DND-41 (cell line): ENCODE data around the gene LGALS3.

Experiments
- ATAC-seq: fragments of 200-7000 bp; cut with Tn5 transposase; 3 replicates; pipeline ENCODE4 v1.9.1; 2021; ENCODE audit warnings: low read depth; ENCODE audit not compliant: insufficient read depth
- DNase-seq: peaks from one replicate; pipeline ENCODE4 v3.0.0-alpha.2; 2020
- H2AFZ ChIP-seq: 2 replicates; pipeline ENCODE4 v1.6.0; 2012; ENCODE audit warnings: low read depth, low read length
- H3K27ac ChIP-seq: 2 replicates; pipeline ENCODE4 v1.5.1; 2012; ENCODE audit warnings: low read length, inconsistent platforms
- H3K27me3 ChIP-seq: fragments of 200-600 bp; sonication (generic); 2 replicates; pipeline ENCODE4 v1.6.0; 2012; ENCODE audit warnings: low read length, mild to moderate bottlenecking, inconsistent platforms; ENCODE audit not compliant: insufficient read depth, poor library complexity
- H3K36me3 ChIP-seq: 2 replicates; pipeline ENCODE4 v1.5.1; 2012; ENCODE audit warnings: low read length, inconsistent platforms; ENCODE audit not compliant: insufficient read depth
- H3K4me1 ChIP-seq: 2 replicates; pipeline ENCODE4 v1.5.1; 2012; ENCODE audit warnings: mild to moderate bottlenecking, low read length; ENCODE audit not compliant: insufficient read depth
- H3K4me2 ChIP-seq: 2 replicates; pipeline ENCODE4 v1.6.0; 2012; ENCODE audit warnings: mild to moderate bottlenecking, moderate library complexity, low read length, inconsistent platforms; ENCODE audit not compliant: insufficient read depth
- H3K4me3 ChIP-seq, 2 experiments: fragments of 200-600 bp in 1 of 2; shearing (Covaris generic) in 1 of 2; 2 replicates each; pipeline ENCODE4 v1.5.1; 2012 to 2016; ENCODE audit warnings: inconsistent platforms in 2 of 2, low read length in 2 of 2, mild to moderate bottlenecking in 2 of 2, low read depth in 1 of 2, moderate library complexity in 1 of 2
- H3K79me2 ChIP-seq: 2 replicates; pipeline ENCODE4 v1.6.0; 2012; ENCODE audit warnings: low read length, inconsistent platforms; ENCODE audit not compliant: insufficient read depth
- H3K9ac ChIP-seq: 2 replicates; pipeline ENCODE4 v1.6.0; 2012; ENCODE audit warnings: low read depth, mild to moderate bottlenecking, inconsistent platforms, low read length, moderate library complexity
- H3K9me3 ChIP-seq: 2 replicates; pipeline ENCODE4 v1.5.1; 2012; ENCODE audit warnings: low read length, moderate library complexity, mild to moderate bottlenecking, inconsistent platforms; ENCODE audit not compliant: insufficient read depth, severe bottlenecking
- H4K20me1 ChIP-seq: 2 replicates; pipeline ENCODE4 v1.6.0; 2012; ENCODE audit warnings: low read length; ENCODE audit not compliant: insufficient read depth
- EZH2 ChIP-seq: IDR thresholded peaks from 3 replicates; pipeline ENCODE4 v1.6.1; 2012; ENCODE audit warnings: borderline replicate concordance, low read depth, mild to moderate bottlenecking, moderate library complexity, low read length, inconsistent platforms; ENCODE audit not compliant: severe bottlenecking
- TF ChIP-seq, protein P1 (sequence below): IDR thresholded peaks from 2 replicates; pipeline ENCODE4 v1.5.1; 2012; ENCODE audit warnings: borderline replicate concordance, low read length, moderate library complexity, mild to moderate bottlenecking; ENCODE audit not compliant: poor library complexity, severe bottlenecking; ENCODE audit errors: extremely low read depth

The LGALS3 gene

DNA sequence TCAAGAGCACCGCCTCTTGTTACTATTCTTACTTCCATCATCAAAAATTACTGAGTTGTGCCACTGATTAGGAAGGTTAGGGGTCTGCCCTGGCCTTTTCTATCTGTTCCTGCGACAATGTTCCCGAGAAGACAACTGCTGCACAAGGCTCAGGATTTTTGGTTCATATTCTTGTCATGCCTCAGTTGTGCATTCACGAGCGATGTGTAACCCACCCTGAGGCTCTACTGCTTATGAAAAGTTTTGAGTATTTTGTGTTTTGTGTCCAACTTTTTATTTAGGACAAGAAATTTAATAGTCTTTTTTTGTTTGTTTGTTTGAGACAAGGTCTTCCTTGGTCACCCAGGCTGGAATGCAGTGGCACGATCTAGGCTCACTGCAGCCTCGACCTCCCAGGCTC is 23.1 kb upstream of the LGALS3 start:
- H3K4me3 ChIP-seq = no peak overlapping the region
- ATAC-seq (no peak), DNase-seq (no peak)
- H3K9ac ChIP-seq = no peak overlapping the region
- no peaks in the 10 kb centered on the region for H4K20me1 ChIP-seq
- H2AFZ ChIP-seq = no peak overlapping the region
- no peaks in the 10 kb centered on the region for H3K27me3 ChIP-seq
- no peaks in the 10 kb centered on the region for H3K9me3 ChIP-seq
- TF ChIP-seq, protein P1, sequence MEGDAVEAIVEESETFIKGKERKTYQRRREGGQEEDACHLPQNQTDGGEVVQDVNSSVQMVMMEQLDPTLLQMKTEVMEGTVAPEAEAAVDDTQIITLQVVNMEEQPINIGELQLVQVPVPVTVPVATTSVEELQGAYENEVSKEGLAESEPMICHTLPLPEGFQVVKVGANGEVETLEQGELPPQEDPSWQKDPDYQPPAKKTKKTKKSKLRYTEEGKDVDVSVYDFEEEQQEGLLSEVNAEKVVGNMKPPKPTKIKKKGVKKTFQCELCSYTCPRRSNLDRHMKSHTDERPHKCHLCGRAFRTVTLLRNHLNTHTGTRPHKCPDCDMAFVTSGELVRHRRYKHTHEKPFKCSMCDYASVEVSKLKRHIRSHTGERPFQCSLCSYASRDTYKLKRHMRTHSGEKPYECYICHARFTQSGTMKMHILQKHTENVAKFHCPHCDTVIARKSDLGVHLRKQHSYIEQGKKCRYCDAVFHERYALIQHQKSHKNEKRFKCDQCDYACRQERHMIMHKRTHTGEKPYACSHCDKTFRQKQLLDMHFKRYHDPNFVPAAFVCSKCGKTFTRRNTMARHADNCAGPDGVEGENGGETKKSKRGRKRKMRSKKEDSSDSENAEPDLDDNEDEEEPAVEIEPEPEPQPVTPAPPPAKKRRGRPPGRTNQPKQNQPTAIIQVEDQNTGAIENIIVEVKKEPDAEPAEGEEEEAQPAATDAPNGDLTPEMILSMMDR = no peak
- no peak for TF ChIP-seq EZH2
- H3K4me1 ChIP-seq = no peaks in the 10 kb centered on the region
- H3K36me3 ChIP-seq = no peaks in the 10 kb centered on the region
- H3K4me2 ChIP-seq = no peak overlapping the region
- H3K27ac ChIP-seq = no peak overlapping the region
- no peaks in the 10 kb centered on the region for H3K79me2 ChIP-seq

DNA sequence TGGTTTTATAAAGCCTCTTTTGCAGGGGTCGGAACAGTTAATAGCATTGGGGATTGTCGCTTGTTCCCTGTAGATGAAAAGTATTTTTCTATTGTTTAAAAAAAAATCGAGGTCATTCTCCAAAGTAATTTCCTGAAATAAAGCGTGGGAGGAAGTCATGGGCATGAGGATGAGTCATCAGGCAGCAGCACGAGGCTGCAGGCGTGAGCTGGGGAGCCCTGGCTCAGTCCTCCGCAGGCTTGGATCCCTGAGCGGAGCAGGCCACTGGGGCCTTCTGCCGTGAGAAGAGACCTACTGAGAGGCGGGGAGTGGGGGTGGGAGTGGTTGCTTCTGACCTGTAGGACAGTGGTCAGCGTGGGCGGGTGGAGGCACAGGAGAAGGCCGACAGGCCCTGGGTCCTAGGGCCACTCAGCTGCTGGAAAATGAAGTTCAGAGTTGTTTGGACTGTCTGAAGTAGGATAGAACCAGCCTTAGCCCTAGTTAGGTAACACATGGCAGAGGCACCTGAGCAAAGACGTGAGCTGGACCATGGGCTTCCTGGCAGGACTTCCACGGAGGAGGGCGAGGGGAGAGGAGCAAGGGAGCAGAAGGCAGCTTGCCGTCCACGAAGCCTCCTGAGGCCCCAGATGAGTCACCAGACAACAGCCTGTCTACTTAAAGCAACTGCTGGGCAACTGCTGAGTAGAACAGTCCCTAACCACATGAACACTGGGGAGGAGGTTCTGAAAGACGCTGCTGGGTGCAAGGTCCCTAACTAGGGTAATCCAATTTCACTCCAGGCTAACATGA is 21.1 kb upstream of the LGALS3 start:
- no peak overlapping the region for H3K9ac ChIP-seq
- no peaks in the 10 kb centered on the region for H3K36me3 ChIP-seq
- TF ChIP-seq, protein P1 = no peak
- TF ChIP-seq EZH2 = no peak
- no peak overlapping the region for H3K4me2 ChIP-seq
- H3K9me3 ChIP-seq = no peaks in the 10 kb centered on the region
- H3K79me2 ChIP-seq = no peaks in the 10 kb centered on the region
- ATAC-seq (peak; percentile 62; the same call in 1 of the 3 replicates), DNase-seq (no peak)
- H3K27me3 ChIP-seq = no peaks in the 10 kb centered on the region
- H3K4me1 ChIP-seq = no peaks in the 10 kb centered on the region
- H4K20me1 ChIP-seq = no peaks in the 10 kb centered on the region
- no peak overlapping the region for H3K27ac ChIP-seq
- no peak overlapping the region for H3K4me3 ChIP-seq
- no peak overlapping the region for H2AFZ ChIP-seq

DNA sequence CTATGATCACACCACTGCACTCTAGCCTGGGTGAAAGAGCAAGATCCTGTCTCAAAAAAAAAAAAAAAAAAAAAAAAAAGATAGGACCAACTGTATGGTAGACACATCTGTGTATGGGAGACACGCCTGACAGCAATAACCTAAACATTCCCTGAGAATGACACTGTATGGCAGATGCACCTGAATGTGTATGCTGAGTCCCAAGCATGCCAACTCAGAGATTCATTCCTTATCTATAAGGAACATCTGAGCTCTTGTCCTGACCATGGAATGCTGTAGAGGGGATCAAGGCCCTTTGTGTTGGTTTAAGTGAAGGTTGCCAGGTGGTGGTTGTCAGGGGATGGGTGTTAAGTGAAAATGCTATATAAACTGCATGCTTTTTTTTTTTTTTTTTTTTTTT is 19.2 kb upstream of the LGALS3 start:
- no peak for DNase-seq
- H3K79me2 ChIP-seq = no peaks in the 10 kb centered on the region
- no peaks in the 10 kb centered on the region for H4K20me1 ChIP-seq
- no peaks in the 10 kb centered on the region for H3K27me3 ChIP-seq
- H3K9me3 ChIP-seq = no peaks in the 10 kb centered on the region
- no peak overlapping the region for H3K27ac ChIP-seq
- H3K4me1 ChIP-seq = no peaks in the 10 kb centered on the region
- H3K4me2 ChIP-seq = no peak overlapping the region
- ATAC-seq = no peak
- TF ChIP-seq, protein P1 = no peak
- TF ChIP-seq EZH2 = no peak
- H3K9ac ChIP-seq = no peak overlapping the region
- H3K36me3 ChIP-seq = no peaks in the 10 kb centered on the region
- H2AFZ ChIP-seq = no peak overlapping the region
- H3K4me3 ChIP-seq = no peak overlapping the region
